Measurements from ENCODE around the gene NPTXR.

NPTXR gene

DNA sequence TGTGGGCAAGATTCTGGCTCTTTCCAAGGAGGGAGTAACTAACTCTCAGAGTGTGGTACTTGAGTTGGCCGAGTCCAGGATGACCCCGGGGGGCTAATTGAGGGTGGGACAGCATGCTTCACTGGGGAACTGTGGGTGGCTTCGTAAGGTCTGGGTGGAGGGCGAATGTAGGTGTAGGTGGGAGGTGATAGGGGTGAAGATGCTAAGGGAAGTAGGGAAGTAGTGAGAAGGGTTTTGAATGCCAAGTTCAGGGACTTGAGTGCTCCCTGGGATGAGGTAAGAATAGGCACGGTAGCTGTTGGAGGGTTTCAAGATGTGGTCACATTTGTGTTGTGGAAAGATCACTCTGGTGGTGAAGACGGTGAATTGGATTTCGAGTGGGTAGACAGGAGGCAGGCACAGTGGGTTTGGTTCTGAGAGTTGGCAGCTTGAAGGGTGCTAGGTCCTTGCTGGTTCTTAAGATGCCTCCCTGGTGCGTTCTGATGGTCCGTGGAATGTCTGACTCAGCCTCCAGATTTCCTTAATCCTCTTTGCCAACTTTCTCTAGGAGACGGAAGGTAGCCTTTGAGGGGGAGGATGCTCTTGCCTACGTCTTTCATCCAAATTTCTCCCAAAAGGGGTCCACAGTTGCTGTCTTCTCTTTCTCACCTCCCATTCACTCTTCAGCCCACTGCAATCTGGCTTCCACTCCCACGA is 47.4 kb downstream of the NPTXR start:
- peak; percentile 32 for DNase-seq (ENCODE audit: low read depth)

DNA sequence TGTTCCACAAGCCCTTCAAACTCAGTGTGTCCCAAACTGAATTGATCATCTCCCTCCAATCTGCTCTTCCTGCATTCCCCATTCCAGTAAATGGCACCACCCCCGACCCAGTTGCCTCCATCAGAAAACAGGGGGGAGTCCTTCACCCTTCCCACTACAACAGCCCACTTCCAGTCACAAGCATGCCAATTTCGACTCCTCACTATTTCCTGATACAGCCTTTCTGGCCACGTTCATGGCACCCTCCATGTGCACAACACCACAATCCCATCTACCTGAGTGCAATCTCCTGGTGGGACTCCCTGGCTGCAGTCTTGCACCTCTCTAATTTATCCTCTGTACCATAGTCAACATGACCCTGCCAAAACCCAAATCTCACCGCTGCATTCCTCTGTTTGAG is 48.3 kb downstream of the NPTXR start:
- no peak for DNase-seq (ENCODE audit: low read depth)

DNA sequence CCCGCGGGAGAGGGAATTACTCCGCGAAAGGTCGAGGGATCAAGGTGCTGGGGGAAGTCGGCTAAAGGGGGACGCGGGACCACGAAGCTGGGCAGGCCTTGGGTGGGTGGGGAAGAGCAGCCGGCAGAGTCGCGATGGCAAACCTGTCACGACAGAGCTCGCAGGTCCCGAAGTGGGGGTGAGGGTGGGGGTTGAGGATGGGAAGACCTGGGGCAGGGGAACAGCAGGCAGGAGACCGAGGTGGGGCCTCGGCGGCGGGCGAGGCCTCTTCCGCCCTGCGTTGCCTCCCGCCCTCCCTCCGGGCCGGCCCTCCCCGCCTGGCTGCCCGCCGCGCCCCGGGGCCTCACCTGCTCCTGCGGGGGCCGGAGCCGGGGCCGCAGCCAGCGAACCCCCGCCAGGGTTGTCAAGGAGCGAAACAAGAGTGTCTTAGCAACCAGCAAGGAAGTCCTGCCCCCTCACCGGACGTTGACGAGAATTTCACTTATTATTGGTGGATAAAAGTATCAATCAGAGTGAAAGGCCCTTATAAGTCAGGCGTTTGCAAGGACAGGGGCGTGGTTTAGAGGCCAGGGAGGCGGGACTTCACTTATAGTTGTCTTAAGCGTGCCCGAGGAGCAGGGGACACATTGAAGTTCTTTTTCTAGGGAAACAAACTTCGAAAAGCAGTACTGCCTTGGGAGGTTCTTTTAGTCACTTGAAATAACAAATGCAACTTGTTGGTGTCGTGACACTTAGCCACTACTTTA is 49.9 kb downstream of the NPTXR start, which contains the start of gene DNAL4:
Gene DNAL4 (minus strand): TSS at position 423 of the 746 bp plus-strand sequence. CDS start 11,412 bp downstream, outside the sequence.
- DNase-seq (ENCODE audit: low read depth), result peak; percentile 98

DNA sequence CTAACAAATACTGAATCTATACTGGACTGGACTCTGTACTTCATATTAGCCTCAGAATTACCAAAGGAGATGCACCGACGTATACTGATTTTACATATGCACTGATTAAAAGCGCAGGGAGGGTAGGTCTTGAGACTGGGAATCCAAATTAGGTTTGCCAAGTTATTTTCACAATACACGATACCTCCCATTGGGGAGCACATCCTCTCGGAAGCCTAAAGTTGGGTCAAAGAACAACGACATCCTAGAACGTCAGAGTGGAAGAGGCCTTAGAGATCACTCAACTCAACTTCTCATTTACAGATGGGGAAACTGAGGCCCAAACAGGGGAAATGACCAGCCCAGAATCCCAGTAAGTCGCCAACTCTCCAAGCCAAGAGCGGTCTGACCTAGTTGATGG is 50.5 kb downstream of the NPTXR start:
- DNase-seq (ENCODE audit: low read depth), result no peak

DNA sequence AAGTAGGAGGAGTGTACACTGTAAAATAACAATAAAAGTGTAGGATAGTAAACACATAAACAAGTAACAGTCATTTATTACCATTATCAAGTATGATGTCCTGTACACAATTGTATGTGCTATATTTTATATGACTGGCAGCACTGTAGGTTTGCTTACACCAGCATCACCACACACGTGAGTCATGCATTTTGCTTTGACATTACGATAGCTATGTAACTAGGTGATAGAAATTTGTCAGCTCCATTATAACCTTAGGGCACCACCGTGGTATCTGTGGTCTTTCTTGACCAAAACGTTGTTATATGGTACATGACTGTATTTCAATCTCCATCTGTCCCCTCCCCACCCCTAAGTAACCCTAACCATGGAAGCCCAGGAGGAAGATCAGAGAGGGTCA is 51.0 kb downstream of the NPTXR start:
- peak; percentile 29 for DNase-seq (ENCODE audit: low read depth)

DNA sequence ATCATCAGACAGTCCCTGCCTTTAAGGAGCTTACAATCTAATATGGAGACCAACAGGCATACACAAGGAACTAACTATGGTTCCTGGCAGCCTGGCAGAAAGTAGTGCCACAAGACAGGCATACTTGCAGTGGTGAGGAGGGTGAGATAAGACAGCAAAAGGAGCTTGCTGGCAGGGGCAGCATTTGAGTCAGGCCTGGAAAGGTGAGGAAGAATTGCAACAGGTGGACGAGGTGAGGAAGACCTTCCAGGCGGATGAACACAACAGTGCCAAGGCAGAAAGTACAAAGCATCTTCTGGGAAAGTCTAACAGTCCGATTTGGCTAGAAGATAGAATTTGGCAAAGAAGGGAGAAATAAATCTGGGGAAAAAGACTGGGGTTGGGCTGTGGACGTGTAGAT is 54.2 kb downstream of the NPTXR start:
- no peak for DNase-seq (ENCODE audit: low read depth)

DNA sequence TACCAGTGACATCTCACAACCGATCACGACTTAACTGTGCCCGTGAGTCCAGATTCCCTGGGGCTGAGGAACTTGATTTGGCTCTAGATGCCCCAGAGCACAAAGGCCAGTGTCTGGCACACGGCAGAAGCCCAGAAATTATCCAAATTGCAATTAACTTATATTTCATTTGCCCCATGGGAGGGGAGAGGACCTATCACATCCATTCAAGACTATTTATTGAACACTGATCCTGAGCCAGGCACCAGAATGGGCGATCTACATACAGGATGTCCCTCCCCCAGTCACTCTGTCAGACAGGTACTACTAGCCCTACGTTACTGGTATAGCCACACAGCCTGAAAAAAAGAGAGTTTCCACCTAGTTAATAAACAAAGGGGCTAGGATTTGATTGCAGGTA is 55.0 kb downstream of the NPTXR start:
- no peak for DNase-seq (ENCODE audit: low read depth)

DNA sequence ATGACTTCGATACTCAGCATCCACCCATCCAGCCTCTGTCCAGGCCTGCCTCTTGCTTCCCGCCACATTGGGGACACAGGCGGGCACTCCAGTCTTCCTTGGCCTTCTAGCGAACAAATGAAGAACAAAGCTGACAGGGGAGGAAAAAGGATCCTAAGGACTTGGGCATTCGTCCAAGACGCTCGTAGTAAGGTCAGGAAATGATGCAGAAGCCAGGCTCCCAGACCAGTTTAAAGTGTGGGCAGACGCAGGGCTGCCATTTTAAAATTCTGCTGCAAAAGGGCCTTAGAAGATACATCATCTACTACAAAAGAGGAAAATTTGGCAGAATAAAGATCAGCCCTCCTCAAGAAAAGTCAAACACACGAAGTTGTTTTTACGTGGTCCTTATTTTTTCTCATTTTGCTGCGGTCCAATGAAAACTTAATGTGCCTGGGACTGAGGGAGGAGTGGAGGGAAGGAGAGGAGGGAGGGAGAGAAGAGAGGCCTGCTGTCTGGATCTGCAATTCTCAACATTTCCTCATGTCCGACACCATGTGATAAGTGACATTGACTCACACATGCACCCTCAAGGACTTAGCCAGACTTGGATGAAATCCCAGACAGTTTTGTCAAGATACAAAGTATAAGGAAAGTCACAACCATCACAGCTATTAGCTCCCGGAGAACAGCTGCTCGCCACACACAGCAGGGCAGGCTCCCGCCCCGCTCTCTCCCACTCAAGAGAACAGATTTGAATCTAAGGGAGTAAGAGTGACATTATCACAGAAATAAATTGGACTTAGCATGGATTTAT is 55.6 kb downstream of the NPTXR start:
- peak; percentile 96 for DNase-seq (ENCODE audit: low read depth)

DNA sequence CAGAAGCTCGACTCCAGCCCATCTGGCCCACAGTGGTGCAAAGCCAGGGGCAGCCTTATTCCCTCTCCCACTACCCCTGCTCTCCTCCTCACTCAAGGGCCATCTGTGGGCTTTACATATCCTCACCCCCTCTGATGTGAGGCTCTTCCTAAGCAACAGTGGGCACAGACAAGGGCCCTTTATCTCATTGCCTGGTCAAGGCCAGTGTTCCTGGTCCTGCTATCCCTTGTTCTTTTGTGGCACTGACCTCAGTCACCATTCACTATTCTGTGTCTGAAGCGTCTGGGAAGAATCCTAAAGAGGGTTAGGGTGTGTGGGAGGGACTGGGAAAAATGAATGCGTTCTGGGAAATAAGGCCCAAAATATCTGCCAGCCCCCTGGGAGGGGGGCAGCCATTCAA is 57.2 kb downstream of the NPTXR start:
- no peak for DNase-seq (ENCODE audit: low read depth)

DNA sequence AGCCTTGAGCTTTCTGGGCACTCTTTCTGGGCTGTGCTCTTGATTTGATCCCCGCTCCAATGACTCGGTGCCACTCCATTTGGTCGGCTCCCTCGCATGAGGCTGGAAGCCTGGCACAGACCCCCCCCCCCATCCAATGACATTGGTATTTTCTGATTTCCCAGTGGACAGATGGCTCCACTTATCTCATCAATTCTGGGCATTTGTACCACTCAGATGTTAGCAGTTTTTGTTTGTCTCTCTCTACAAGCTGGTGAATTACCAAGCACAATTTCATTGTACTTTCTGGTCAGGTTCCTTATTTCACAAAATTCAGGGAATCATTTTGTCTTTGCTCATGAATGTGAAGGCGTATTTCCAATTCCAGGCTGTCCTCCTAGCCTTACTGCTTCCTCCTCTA is 59.0 kb downstream of the NPTXR start:
- no peak for DNase-seq (ENCODE audit: low read depth)

DNA sequence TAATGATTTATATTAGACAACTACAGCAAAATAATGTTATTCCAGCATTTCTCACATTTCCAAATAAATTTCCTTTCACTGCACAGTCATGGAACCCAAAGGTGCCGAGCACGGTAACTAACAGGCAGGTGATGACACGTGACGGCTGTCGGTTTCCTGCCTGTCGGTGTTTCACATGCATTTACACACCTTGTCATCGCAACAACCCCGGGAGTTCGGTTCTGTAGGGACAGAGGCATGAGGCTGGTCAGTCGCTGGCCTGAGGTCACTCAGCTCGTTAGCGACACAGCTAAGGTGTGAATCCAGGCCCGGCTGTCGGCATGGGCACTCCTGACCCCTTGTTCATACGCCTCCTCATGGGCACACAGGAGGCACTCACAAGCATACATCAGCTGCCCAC is 59.8 kb downstream of the NPTXR start:
- no peak for DNase-seq (ENCODE audit: low read depth)

DNA sequence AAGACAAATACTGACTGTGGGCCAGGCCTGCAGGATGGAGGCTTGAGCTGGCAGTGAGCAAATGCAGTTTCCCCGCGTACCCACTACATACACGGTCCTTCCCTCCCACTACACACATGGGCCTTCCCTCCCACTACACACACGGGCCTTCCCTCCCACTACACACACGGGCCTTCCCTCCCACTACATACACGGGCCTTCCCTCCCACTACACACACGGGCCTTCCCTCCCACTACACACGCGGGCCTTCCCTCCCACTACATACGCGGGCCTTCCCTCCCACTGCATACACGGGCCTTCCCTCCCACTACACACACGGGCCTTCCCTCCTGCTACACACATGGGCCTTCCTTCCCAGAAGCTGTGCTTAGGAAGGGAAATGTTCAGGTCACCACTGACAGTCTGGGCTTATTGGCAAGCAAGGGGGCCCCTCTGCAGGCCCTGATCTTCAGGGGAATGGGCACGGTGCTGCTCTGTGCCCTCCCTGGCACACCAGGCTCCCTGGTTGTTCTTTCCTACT is 60.7 kb downstream of the NPTXR start:
- DNase-seq (ENCODE audit: low read depth), result no peak

DNA sequence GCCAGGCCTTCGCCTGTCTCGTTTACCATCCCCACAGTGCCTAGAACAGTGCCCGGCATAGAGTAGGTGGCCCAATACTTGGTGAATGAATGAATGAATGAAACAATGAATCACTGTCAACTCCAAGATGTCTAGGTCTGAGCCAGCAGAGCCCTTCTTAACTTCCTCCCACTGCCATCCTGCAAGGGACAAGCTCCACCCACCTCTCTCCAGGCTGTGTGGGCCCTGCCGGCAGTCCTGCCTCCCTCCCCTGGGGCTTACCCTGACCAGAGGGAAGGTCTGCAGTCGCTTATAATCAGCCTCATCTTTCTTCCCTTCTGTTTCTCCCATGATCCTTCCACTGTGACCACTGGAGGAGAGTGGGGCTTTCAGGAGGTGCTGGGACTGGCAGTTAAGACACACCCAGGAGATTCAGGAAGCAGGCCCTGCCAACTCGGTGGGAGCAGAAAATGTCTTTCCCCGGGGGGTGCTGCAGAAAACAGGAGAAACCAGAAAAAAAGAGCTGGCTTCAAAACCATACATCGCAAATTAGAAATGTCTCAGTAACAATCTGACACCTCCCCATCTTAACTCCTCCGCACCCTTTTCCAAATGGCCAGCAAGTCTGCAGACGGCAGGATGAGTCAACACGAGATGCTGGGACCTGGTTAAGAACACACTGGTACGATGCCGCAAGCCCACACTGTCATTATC is 61.3 kb downstream of the NPTXR start:
- peak; percentile 57 for DNase-seq (ENCODE audit: low read depth)

DNA sequence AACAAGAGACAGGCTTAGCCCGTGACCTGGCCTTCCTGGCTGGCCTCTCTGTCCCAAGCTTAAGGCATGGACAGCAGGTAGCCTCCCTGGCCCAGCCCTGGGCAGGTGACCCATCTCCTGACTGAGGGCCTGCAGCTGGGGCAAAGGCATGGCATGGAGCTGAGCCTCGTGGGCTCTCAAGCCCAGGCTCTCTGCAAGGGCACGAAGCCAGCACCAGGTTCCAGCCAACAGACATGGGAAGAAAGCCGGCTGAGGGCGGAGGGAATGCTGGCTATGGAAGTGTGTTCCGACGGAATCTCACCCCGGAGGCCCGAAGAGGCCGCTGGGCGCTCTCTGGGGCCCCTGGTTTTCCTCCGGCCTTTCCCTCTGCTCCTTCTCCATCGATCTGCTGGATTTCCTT is 62.8 kb downstream of the NPTXR start:
- DNase-seq (ENCODE audit: low read depth), result no peak

DNA sequence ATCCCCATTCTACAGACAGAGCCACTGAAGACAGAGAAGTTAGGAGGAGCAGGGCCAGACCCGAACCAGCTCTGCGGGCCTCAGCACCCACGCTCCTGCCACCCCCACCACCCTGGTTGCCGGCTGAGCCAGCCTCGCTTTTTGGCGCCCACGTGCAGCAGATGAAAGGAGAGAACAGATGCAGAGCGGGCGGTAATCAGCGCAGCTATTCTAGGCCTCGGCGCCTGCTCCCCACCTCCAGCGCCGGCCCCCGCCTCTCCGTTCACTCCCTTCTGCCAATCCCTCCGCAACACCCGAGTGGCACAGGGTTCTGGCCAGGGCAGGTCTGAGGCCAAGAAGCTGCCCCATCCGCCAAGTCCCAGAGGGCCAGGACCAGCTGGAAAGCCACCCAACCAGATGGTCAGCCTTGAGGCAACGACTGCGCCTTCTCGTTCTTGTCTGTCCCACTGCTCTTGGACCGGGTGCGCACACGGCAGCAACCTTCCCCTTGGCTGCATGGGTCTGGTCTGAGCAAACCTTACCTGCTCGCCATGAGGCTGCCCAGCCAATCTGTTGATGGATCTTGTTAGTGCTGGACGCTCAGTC is 66.6 kb downstream of the NPTXR start:
- DNase-seq (ENCODE audit: low read depth), result no peak

DNA sequence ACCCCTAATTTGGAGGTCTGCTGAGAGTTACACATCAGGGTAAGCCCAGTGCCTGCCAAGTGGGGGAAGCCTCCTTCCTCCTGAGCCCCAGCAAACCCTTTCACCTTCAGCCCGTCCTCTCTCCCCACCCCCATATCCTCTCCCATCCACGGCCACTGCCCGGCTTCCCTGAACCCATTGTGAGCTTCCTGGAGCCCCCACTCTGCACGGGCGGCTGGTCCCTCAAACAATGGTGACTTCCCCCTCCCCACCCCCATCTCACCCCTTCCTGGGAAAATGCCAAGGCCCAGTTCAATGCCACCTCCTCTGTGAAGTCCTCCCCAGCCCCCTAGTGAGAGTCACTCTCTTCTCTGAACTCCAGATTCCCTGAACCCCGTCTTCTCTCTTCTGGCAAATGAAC is 67.7 kb downstream of the NPTXR start:
- no peak for DNase-seq (ENCODE audit: low read depth)

DNA sequence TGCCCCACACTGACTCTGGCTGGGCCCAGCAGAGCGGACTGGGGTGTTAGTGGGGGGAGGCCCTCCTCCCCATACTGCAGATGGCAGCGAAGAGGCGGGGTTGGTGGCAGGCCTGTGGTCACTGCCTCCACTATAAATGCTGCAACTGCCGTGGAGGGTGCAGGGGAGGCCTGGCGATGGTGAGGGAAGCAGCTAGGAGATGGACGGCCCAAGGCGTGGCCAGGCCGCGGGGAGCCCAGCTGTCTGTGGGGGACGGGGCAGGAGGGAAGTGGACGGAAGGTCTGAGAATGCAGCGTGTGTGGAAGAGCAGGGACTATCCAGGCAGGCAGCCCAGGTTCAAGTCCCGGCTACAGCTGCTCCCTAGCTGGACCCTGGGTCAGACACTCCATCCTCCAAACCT is 68.2 kb downstream of the NPTXR start:
- no peak for DNase-seq (ENCODE audit: low read depth)

DNA sequence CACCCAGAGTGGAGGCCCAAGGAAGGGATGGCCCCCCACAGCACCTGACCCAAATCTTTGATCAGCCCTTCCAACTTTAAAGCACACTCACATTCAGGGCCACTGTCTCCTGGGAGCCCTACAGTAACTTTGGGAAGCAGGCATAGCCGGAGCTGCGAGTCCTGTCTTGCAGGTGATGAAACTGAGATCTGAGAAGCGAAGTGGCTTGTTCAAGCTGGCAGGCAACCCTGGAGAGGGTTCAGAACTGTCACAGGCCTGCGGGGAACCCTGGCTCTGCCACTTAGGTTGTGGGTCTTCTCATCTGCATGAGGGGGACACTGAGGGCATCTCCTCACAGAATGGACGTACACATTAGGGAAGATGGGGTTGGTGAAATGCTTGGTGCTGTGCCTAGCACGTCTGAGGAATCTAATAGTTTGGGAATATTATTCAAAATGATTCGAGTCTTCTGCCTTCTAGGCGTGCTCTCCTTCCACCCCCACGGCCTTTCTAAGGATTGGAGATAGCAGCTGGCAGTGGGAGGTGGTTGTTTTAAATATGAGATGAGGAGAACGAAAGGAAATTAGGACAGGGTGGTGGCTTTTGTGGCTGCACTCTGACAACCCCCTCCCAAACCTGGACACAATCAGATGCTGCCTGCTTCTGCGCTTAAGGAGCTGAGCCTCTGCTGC is 69.2 kb downstream of the NPTXR start:
- no peak for DNase-seq (ENCODE audit: low read depth)

DNA sequence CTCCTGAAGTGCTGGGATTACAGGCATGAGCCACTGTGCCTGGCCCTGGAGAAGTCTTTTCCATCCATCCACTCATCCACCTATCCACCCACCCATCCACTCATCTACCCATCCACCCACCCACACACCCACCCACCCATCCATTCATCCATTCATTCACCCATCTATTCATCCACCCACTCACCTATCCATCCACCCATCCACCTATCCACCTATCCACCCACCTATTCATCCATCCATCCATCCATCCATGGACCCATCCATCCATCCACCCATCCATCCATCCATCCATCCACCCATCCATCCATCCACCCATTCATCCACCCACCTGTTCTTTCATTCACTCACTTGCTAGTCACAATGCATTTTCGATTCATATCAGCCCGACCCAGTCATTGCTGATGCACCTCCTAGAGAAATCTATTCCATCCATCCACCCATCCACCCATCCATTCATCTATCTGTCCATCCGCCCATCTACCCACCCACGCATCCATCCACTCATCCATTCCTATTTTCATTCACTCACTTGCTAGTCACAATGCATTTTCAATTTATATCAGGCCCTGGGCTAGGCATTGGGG is 70.4 kb downstream of the NPTXR start:
- DNase-seq (ENCODE audit: low read depth), result no peak

DNA sequence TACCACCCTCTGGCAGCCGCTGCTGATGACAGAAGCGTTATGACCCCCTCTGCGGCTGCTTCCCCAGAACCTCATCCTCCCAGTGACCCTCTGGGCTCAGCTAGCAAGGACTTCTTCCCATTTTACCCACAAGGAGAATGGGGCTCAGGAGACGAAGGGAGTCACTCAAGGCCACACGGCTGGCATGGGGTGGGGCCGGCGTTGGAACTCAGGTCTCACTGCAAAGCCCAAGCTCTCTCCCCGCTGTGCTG is 71.3 kb downstream of the NPTXR start:
- no peak for DNase-seq (ENCODE audit: low read depth)

Data from EH (cell line).